Cardiac muscle cell (in vitro differentiated cells and primary cell): ENCODE results near the gene TRIM56. TPM values are rescaled to one million over a fixed set of nuclear protein-coding genes. Genes with fewer than 3 reads are reported as not detected.
"Not testable (repeated sequence)": the region's sequence is repeated elsewhere in the genome, so short reads cannot be mapped to it uniquely, and the experiment has no call there.

Source experiments
- DNase-seq, 2 donors: peaks; one replicate each; pipeline versions ENCODE4 v3.0.0 to v3.0.0-alpha.2; 2010 to 2017; ENCODE audit warnings: low read depth in 1 of 2, low spot score in 1 of 2
- H3K27ac ChIP-seq: fragments of 200-600 bp; sonication (generic); 2 replicates; pipeline ENCODE4 v1.5.1; 2016
- H3K27me3 ChIP-seq: fragments of 200-600 bp; sonication (generic); 2 replicates; pipeline ENCODE4 v1.6.0; 2016; ENCODE audit warnings: control low read depth
- H3K36me3 ChIP-seq: fragments of 200-600 bp; sonication (generic); 2 replicates; pipeline ENCODE4 v1.5.1; 2016; ENCODE audit warnings: control low read depth
- H3K4me1 ChIP-seq: fragments of 200-600 bp; sonication (generic); 2 replicates; pipeline ENCODE4 v1.8.1; 2017; ENCODE audit warnings: low read depth, mild to moderate bottlenecking, mixed run types
- H3K4me3 ChIP-seq: fragments of 200-600 bp; sonication (generic); 2 replicates; pipeline ENCODE4 v1.5.1; 2016; ENCODE audit warnings: mild to moderate bottlenecking
- H3K9me3 ChIP-seq: fragments of 200-600 bp; sonication (generic); 2 replicates; pipeline ENCODE4 v1.5.1; 2017; ENCODE audit warnings: low read depth, mild to moderate bottlenecking, control low read depth
- CTCF ChIP-seq: IDR thresholded peaks from 2 replicates; pipeline ENCODE4 v1.5.1; 2012; ENCODE audit warnings: low read depth, mild to moderate bottlenecking, low read length
- polyA plus RNA-seq: library from polyadenylated mRNA; unstranded; fragments of >200 nt; fragmentation: Nextera tagmentation; extraction: Ambion mirVana; gene quantifications from 2 replicates; pipeline ENCODE4 v1.2.1, GENCODE V29; 2016
- total RNA-seq: library from RNA; depleted of rRNA; stranded (reverse); fragments of >200 nt; gene quantifications from 2 replicates; pipeline ENCODE4 v1.2.3, GENCODE V29; 2016

TRIM56 gene
- total and polyA plus RNA-seq, 2 experiments from 2014 or later: 11.6 to 12.9 TPM

DNA sequence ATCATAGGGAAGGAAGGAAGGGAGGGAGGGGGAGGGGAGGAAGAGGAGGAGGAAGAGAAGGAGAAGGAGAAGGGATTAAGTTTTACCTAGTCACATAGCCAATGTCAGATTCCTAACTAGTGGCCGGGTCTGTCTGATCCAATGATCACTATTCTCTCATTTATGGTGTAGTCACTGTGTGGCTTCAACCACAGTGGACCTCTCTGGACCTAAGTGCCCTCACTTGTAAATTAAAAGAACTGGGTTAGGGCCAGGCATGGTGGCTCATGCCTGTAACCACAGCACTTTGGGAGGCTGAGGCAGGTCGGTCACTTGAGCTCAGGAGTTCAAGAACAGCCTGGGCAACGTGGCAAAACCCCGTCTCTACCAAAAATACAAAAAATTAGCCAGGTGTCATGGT is 35.0 kb downstream of the TRIM56 start:
- Histone ChIP-seq H3K4me3 (no peak overlapping the region), H3K27me3 (no peaks in the 10 kb centered on the region), H3K36me3 (no peaks in the 10 kb centered on the region), H3K9me3 (no peaks in the 10 kb centered on the region), H3K4me1 (peaks cover 21% of the 10 kb centered on the region), H3K27ac (peak overlapping the region; percentile 55)
- DNase-seq: no peak
- TF ChIP-seq CTCF: no peak

DNA sequence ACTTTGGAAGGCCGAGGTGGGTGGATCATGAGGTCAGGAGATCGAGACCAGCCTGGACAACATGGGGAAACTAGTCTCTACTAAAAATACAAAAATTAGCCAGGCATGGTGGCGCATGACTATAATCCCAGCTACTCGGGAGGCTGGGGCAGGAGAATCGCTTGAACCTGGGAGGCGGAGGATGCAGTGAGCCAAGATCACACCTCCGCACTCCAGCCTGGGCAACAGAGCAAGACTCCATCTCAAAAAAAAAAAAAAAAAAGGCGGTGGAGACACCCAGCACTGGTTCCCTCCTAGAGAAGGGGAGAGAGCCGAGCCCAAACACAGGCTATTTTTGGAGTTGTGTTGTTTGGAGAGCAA is 36.3 kb downstream of the TRIM56 start:
- H3K27me3 ChIP-seq, H3K36me3 ChIP-seq, H3K4me3 ChIP-seq, DNase-seq, H3K9me3 ChIP-seq: not testable (repeated sequence)
- Histone ChIP-seq H3K4me1 (peaks cover 26% of the 10 kb centered on the region), H3K27ac (peak overlapping the region; percentile 98)

- Histone ChIP-seq H3K27ac (peak overlapping the region; percentile 98), H3K4me1 (peaks cover 33% of the 10 kb centered on the region), H3K4me3 (no peak overlapping the region)
These were observed 37.0 kb downstream of the TRIM56 start for GRCh38 chr7:101121991-101122932.

GRCh38 chr7:101122933-101123702 is 37.8 kb downstream of the TRIM56 start:
- Histone ChIP-seq H3K4me1 (peaks cover 33% of the 10 kb centered on the region), H3K36me3 (no peaks in the 10 kb centered on the region), H3K27ac (peak overlapping the region; percentile 98), H3K4me3 (no peak overlapping the region), H3K27me3 (no peaks in the 10 kb centered on the region), H3K9me3 (no peaks in the 10 kb centered on the region)
- DNase-seq: no peak
- no peak for TF ChIP-seq CTCF

More at GRCh38 chr7:101121991-101122932, 37.0 kb downstream of the TRIM56 start:
- Histone ChIP-seq H3K9me3 (no peaks in the 10 kb centered on the region), H3K36me3 (no peaks in the 10 kb centered on the region), H3K27me3 (no peaks in the 10 kb centered on the region)
- peak; percentile 88 to 99 for DNase-seq
- TF ChIP-seq CTCF: no peak

GRCh38 chr7:101123703-101124068 is 38.4 kb downstream of the TRIM56 start:
- no peak for DNase-seq
- Histone ChIP-seq H3K27ac (peak overlapping the region; percentile 98), H3K4me1 (peaks cover 33% of the 10 kb centered on the region)

More at GRCh38 chr7:101123703-101124068, 38.4 kb downstream of the TRIM56 start:
- H3K36me3 ChIP-seq: no peaks in the 10 kb centered on the region
- H3K9me3 ChIP-seq: no peaks in the 10 kb centered on the region
- no peaks in the 10 kb centered on the region for H3K27me3 ChIP-seq
- no peak for TF ChIP-seq CTCF
- no peak overlapping the region for H3K4me3 ChIP-seq
